NCI-H748 treated with DMSO at 0.1 percent for 48 hours (cell line): Measurements from ENCODE around the gene CATSPERB.
"Not testable (repeated sequence)": the region's sequence is repeated elsewhere in the genome, so short reads cannot be mapped to it uniquely, and the experiment has no call there.

Experiments
- DNase-seq: peaks from one replicate; lab custom pipeline; 2025; lab: John Stamatoyannopoulos, UW

The CATSPERB gene

GRCh38 chr14:91731986-91732385 is at the start of gene CATSPERB:
TSS of gene CATSPERB (minus strand) at chr14:91732086. CDS start at chr14:91729479, 2,607 bp downstream.
- no peak for DNase-seq

GRCh38 chr14:91780452-91780851 is 48.6 kb upstream of the CATSPERB start:
- no peak for DNase-seq

- DNase-seq, result no peak
Observed at GRCh38 chr14:91778217-91778616, 46.3 kb upstream of the CATSPERB start.

GRCh38 chr14:91774140-91775096 is 42.5 kb upstream of the CATSPERB start:
- DNase-seq, result no peak

GRCh38 chr14:91770185-91770584 is 38.3 kb upstream of the CATSPERB start:
- no peak for DNase-seq

- DNase-seq, result no peak
Observed at GRCh38 chr14:91755570-91756295, 23.8 kb upstream of the CATSPERB start.

GRCh38 chr14:91754819-91755218 is 22.9 kb upstream of the CATSPERB start:
- no peak for DNase-seq

- no peak for DNase-seq
Observed at GRCh38 chr14:91754185-91754584, 22.3 kb upstream of the CATSPERB start.

- DNase-seq, result no peak
Observed at GRCh38 chr14:91753501-91754128, 21.7 kb upstream of the CATSPERB start.

GRCh38 chr14:91752961-91753360 is 21.1 kb upstream of the CATSPERB start:
- DNase-seq, result no peak

GRCh38 chr14:91751719-91752118 is 19.8 kb upstream of the CATSPERB start:
- DNase-seq, result no peak

GRCh38 chr14:91750634-91751198 is 18.8 kb upstream of the CATSPERB start:
- no peak for DNase-seq

DNA sequence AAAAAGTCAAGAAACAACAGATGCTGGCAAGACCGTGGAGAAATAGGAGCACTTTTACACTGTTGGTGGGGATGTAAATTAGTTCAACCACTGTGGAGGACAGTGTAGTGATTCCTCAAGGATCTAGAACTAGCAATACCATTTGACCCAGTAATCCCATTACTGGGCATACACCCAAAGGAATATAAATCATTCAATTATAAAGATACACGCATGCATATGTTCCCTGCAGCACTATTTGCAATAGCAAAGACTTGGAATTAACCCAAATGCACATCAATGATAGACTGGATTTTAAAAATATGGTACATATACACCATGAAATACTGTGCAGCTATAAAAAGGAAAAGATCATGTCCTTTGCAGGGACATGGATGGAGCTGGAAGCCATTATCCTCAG is 18.0 kb upstream of the CATSPERB start:
- no peak for DNase-seq

DNA sequence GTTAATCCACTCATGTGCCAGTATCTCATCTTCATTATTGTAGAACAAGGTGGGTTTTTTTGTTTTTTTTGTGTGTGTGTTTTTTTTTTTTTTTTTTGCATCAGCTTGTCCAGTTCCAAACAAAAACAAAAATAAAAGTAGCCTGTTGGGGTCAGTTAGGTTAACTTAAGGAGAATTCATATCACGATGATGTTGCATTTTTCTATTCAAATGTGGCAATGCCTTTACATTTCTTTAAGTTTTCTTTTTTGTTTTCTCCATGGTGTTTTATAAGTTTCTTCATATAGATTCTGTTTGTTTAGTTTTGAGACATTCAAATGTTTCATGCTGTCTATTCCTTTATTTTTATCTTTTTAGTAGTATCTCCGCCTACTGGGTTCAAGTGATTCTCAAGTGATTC is 16.2 kb upstream of the CATSPERB start:
- DNase-seq, result no peak

DNA sequence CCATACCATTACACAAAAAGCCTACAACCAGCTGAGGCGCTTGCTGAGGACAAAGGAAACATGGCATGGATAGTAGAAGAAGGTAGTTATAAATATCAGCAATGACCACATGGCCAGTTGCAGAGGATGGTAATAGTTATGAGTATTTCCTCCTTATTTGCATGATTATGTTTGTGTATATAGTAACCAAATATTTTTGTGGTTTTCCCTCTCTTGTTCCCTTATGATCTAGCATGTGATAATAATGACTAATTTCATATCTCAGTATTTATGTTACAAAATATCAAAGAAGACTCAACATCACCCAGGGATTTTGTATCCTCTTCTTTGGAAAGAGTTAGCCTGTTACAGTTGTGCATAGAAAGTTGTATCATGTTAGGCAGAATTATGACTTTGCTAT is 13.5 kb upstream of the CATSPERB start:
- no peak for DNase-seq

- no peak for DNase-seq
Observed at GRCh38 chr14:91744068-91744480, 12.2 kb upstream of the CATSPERB start.

- DNase-seq, result no peak
Observed at GRCh38 chr14:91743305-91743653, 11.4 kb upstream of the CATSPERB start.

DNA sequence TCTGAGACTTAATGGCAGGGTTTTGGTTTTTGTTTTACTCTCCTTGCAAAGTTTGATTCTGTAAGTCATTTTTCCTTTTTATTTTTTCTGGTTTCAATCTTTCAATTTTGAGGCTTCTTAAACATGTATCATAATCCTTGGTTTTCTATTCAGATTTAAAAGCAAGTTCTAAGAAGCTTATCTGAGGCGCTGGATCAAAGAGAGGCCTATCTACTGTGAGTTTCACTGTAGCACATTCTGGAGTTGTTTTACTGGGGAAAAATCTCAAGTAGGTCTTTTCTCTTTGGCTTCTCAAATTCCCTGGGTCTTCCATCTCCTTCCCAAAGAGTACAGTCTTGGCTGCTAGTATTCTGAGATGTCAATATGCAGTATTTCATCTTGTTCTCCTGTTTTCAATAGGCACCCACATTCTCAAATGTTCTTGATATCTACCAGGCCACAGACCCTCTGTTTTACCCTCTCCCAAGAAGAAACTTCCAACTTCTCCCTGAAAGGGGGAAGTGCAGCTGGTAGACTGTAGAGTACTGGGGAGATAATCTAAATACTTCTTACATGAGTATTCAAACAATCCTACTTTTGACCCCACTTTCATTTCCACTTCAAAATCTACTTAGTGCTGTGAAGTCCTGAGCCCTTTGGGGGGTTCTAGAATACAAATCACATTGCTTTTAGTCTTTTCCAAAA is 10.9 kb upstream of the CATSPERB start:
- no peak for DNase-seq

- not testable (repeated sequence) for DNase-seq
Observed at GRCh38 chr14:91739867-91740266, 8.0 kb upstream of the CATSPERB start.

DNA sequence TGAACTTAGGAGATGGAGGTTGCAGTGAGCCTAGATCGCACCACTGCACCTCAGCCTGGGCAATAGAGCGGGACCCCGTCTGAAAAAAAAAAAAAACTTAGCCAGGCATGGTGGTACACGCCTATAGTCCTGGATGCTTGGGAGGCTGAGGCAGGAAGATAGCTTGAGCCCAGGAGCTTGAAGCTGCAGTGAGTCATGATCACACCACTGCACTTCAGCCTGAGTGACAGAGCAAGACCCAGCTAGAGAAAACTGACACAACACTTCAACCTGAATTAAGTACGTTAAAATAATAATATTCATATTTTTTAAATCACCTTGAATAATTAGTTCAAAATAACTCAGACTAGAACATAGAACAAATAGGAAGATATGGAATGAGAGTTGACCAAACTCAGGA is 5.7 kb upstream of the CATSPERB start:
- no peak for DNase-seq

DNA sequence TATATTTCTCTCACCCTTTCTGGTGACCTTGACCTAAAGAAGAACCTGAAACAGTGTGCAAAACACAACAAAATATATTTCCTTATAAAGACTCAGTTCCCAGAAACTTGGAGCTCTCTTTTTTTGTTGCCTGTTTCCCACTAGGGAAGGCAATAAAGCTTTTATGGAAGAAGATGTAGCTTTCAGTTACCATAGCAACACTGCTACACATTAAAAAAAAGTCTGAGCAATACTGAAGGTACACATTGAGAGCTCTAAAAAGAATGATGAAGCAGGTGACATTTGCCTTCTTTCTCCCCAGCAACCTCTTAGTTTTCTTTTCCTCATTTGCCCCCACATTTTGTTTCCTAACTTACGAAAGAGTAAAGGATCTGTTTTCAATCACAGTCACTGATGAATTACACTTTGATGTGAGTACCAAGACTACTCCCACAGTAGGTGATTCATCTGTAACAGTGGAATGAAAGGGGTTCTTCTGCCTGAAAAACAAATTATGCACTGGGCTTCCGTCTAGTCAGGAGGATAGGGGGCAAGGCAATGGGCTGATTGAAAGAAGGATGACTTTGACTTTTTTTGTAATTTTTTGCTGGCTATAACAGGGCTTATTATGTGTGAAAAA is 1.1 kb upstream of the CATSPERB start:
- DNase-seq, result peak; percentile 40
